H9 (cell line): ENCODE data around the gene NEGR1. TPM values are rescaled to one million over a fixed set of nuclear protein-coding genes. Genes with fewer than 3 reads are reported as not detected.

Source experiments
- DNase-seq: peaks from one replicate; pipeline ENCODE4 v3.0.0-alpha.2; 2017
- H2AFZ ChIP-seq: one replicate; pipeline ENCODE4 v1.6.1; 2013; ENCODE audit warnings: mild to moderate bottlenecking, low read length, control low read depth, moderate library complexity
- H2AK5ac ChIP-seq: 2 replicates; pipeline ENCODE4 v1.6.1; 2013; ENCODE audit warnings: low read length, control low read depth, mixed read lengths; ENCODE audit not compliant: insufficient read length
- H2BK120ac ChIP-seq: one replicate; pipeline ENCODE4 v1.6.1; 2013; ENCODE audit warnings: low read depth, mild to moderate bottlenecking, low read length, control low read depth, inconsistent platforms; ENCODE audit not compliant: poor library complexity, severe bottlenecking
- H2BK12ac ChIP-seq: 2 replicates; pipeline ENCODE4 v1.6.1; 2013; ENCODE audit warnings: low read length, control low read depth, mixed read lengths, low read depth; ENCODE audit not compliant: insufficient read length
- H2BK15ac ChIP-seq: 2 replicates; pipeline ENCODE4 v1.6.1; 2013; ENCODE audit warnings: low read depth, low read length, control low read depth
- H2BK20ac ChIP-seq: one replicate; pipeline ENCODE4 v1.6.1; 2013; ENCODE audit warnings: low read depth, mild to moderate bottlenecking, low read length, control low read depth, inconsistent platforms; ENCODE audit not compliant: poor library complexity, severe bottlenecking
- H2BK5ac ChIP-seq: 2 replicates; pipeline ENCODE4 v1.6.1; 2013; ENCODE audit warnings: low read length, control low read depth, mixed read lengths; ENCODE audit not compliant: insufficient read length
- H3K14ac ChIP-seq: 2 replicates; pipeline ENCODE4 v1.6.1; 2013; ENCODE audit warnings: low read length, control low read depth; ENCODE audit not compliant: insufficient read depth
- H3K18ac ChIP-seq: 2 replicates; pipeline ENCODE4 v1.6.1; 2013; ENCODE audit warnings: low read depth, mild to moderate bottlenecking, mixed read lengths, low read length, control low read depth; ENCODE audit not compliant: insufficient read length
- H3K23ac ChIP-seq: 2 replicates; pipeline ENCODE4 v1.6.1; 2013; ENCODE audit warnings: low read length, control low read depth, mixed read lengths, low read depth; ENCODE audit not compliant: insufficient read length
- H3K23me2 ChIP-seq: 2 replicates; pipeline ENCODE4 v1.6.1; 2013; ENCODE audit warnings: low read depth, mild to moderate bottlenecking, mixed read lengths, low read length, control low read depth; ENCODE audit not compliant: insufficient read length, poor library complexity, severe bottlenecking
- H3K27ac ChIP-seq: 2 replicates; pipeline ENCODE4 v1.5.1; 2013; ENCODE audit warnings: low read length, control low read depth, mixed read lengths, low read depth; ENCODE audit not compliant: insufficient read length
- H3K27me3 ChIP-seq: 2 replicates; pipeline ENCODE4 v1.6.1; 2013; ENCODE audit warnings: low read length, control low read depth, inconsistent platforms; ENCODE audit not compliant: insufficient read depth
- H3K4ac ChIP-seq: 2 replicates; pipeline ENCODE4 v1.6.1; 2013; ENCODE audit warnings: low read depth, mild to moderate bottlenecking, control low read depth, inconsistent platforms, low read length, moderate library complexity
- H3K4me1 ChIP-seq: 2 replicates; pipeline ENCODE4 v1.6.1; 2013; ENCODE audit warnings: low read length, control low read depth, inconsistent platforms; ENCODE audit not compliant: insufficient read depth
- H3K4me2 ChIP-seq: 2 replicates; pipeline ENCODE4 v1.6.1; 2013; ENCODE audit warnings: low read length, control low read depth, mixed read lengths; ENCODE audit not compliant: insufficient read length, insufficient read depth
- H3K56ac ChIP-seq: 2 replicates; pipeline ENCODE4 v1.6.1; 2013; ENCODE audit warnings: low read depth, mild to moderate bottlenecking, mixed read lengths, low read length, control low read depth; ENCODE audit not compliant: insufficient read length
- H3K79me1 ChIP-seq: 2 replicates; pipeline ENCODE4 v1.6.1; 2013; ENCODE audit warnings: low read depth, mild to moderate bottlenecking, moderate library complexity, low read length, control low read depth, inconsistent platforms; ENCODE audit not compliant: insufficient read depth, poor library complexity, severe bottlenecking
- H3K79me2 ChIP-seq: 2 replicates; pipeline ENCODE4 v1.6.1; 2013; ENCODE audit warnings: low read length, control low read depth, inconsistent platforms; ENCODE audit not compliant: insufficient read depth
- H3K9ac ChIP-seq: 2 replicates; pipeline ENCODE4 v1.6.1; 2013; ENCODE audit warnings: low read length, control low read depth, mixed read lengths; ENCODE audit not compliant: insufficient read length; ENCODE audit errors: extremely low read depth
- H3K9me3 ChIP-seq: one replicate; pipeline ENCODE4 v1.6.1; 2013; ENCODE audit warnings: low read depth, low read length, inconsistent platforms; ENCODE audit not compliant: control insufficient read depth
- H3T11ph ChIP-seq: one replicate; pipeline ENCODE4 v1.6.1; 2013; ENCODE audit warnings: mild to moderate bottlenecking, low read length, control low read depth, inconsistent platforms
- H4K20me1 ChIP-seq: one replicate; pipeline ENCODE4 v1.6.1; 2013; ENCODE audit not compliant: control insufficient read depth, insufficient read length, insufficient read depth
- H4K5ac ChIP-seq: 2 replicates; pipeline ENCODE4 v1.6.1; 2013; ENCODE audit warnings: low read depth, mild to moderate bottlenecking, mixed read lengths, low read length, control low read depth; ENCODE audit not compliant: insufficient read length
- H4K8ac ChIP-seq: replicated peaks from 2 replicates; pipeline ENCODE4 v1.6.1; 2013; ENCODE audit warnings: low read length, control low read depth, mixed read lengths, low read depth; ENCODE audit not compliant: insufficient read length
- H4K91ac ChIP-seq: 2 replicates; pipeline ENCODE4 v1.6.1; 2013; ENCODE audit warnings: low read depth, mild to moderate bottlenecking, moderate library complexity, mixed read lengths, low read length, control low read depth; ENCODE audit not compliant: insufficient read length
- H3K27ac Mint-ChIP-seq, 3 experiments: 2 replicates in 2 of 3; 3 replicates in 1 of 3; pipeline ENCODE4 v1.8.0; 2020 to 2021; ENCODE audit warnings: mixed read lengths in 3 of 3, mild to moderate bottlenecking in 1 of 3, moderate library complexity in 1 of 3
- H3K27me3 Mint-ChIP-seq: 2 replicates; pipeline ENCODE4 v1.8.0; 2021; ENCODE audit warnings: low read depth, mild to moderate bottlenecking, moderate library complexity, mixed read lengths
- H3K36me3 Mint-ChIP-seq, 3 experiments: 2 replicates in 2 of 3; 3 replicates in 1 of 3; pipeline ENCODE4 v1.8.0; 2020 to 2021; ENCODE audit warnings: low read depth in 3 of 3, mixed read lengths in 3 of 3; ENCODE audit not compliant: insufficient read depth in 1 of 3
- H3K4me1 Mint-ChIP-seq, 2 experiments: 2 replicates each; pipeline ENCODE4 v1.8.0; 2020; ENCODE audit warnings: mixed read lengths in 2 of 2
- H3K4me3 Mint-ChIP-seq, 2 experiments: 2 replicates in 1 of 2; 3 replicates in 1 of 2; pipeline ENCODE4 v1.8.0; 2020 to 2021; ENCODE audit warnings: mild to moderate bottlenecking in 2 of 2, mixed read lengths in 2 of 2, moderate library complexity in 1 of 2
- H3K9me3 Mint-ChIP-seq, 2 experiments: 2 replicates in 1 of 2; 3 replicates in 1 of 2; pipeline ENCODE4 v1.8.0; 2020; ENCODE audit warnings: mild to moderate bottlenecking in 2 of 2, mixed read lengths in 2 of 2, moderate library complexity in 1 of 2
- CTCF ChIP-seq: fragments of 200-600 bp; sonication (generic); conservative IDR thresholded peaks from 3 replicates; pipeline ENCODE4 v1.8.0; 2021; ENCODE audit warnings: antibody characterized with exemption, mild to moderate bottlenecking
- WGBS: extraction: QIAGEN DNeasy Blood & Tissue Kit; methylation state at CpG from one replicate; pipeline ENCODE4 v1.1.7; 2013; ENCODE audit warnings: missing lambda C conversion rate, low lambda C conversion rate, mixed read lengths; ENCODE audit not compliant: insufficient read length; ENCODE audit errors: extremely low coverage; 5-methylcytosine and 5-hydroxymethylcytosine counted together
- total RNA-seq: library from RNA; stranded (reverse); gene quantifications from 2 replicates; pipeline ENCODE4 v1.2.1, GENCODE V29; 2021

NEGR1 gene
- total RNA-seq, 1 experiment from 2014 or later = 0.13 TPM

GRCh38 chr1:71621785-71622184, 660.6 kb downstream of the NEGR1 start:
- Mint-ChIP-seq H3K4me1 (0 out of 4 replicates have a peak, but pooled peaks cover 0 to 5% of the 10 kb centered on the region in 2 experiments), H3K27me3 (no peaks in the 10 kb centered on the region), H3K27ac (no peak overlapping the region), H3K36me3 (0 out of 7 replicates have a peak, but pooled peaks cover 0 to 3% (median 0%) of the 10 kb centered on the region in 3 experiments), H3K9me3 (peaks cover 0 to 4% of the 10 kb centered on the region in 2 experiments; a peak in 1 of 5 replicates), H3K4me3 (no peak overlapping the region)
- no peaks in the 10 kb centered on the region for H4K20me1 ChIP-seq
- H2BK20ac ChIP-seq = no peak overlapping the region
- H2BK120ac ChIP-seq = no peak overlapping the region
- no peak for DNase-seq
- no peak overlapping the region for H4K8ac ChIP-seq
- no peak overlapping the region for H3K27ac ChIP-seq
- H3K23me2 ChIP-seq = no peaks in the 10 kb centered on the region
- no peak overlapping the region for H2AK5ac ChIP-seq
- no peak overlapping the region for H3K14ac ChIP-seq
- H2BK15ac ChIP-seq = no peak overlapping the region
- no peak overlapping the region for H3K18ac ChIP-seq
- H3K27me3 ChIP-seq = no peaks in the 10 kb centered on the region
- no peaks in the 10 kb centered on the region for H3K9me3 ChIP-seq
- H4K5ac ChIP-seq = no peak overlapping the region
- no peak overlapping the region for H2BK5ac ChIP-seq
- no peak overlapping the region for H3K9ac ChIP-seq
- no peak overlapping the region for H2AFZ ChIP-seq
- H3T11ph ChIP-seq = no peak overlapping the region
- no peaks in the 10 kb centered on the region for H3K4me1 ChIP-seq
- H3K56ac ChIP-seq = no peak overlapping the region
- H3K23ac ChIP-seq = no peak overlapping the region
- no CpG with 5 or more reads among the region's 1 CpG for WGBS
- H3K4me2 ChIP-seq = no peak overlapping the region
- H2BK12ac ChIP-seq = no peak overlapping the region
- H3K79me1 ChIP-seq = no peaks in the 10 kb centered on the region
- TF ChIP-seq CTCF = no peak
- no peak overlapping the region for H4K91ac ChIP-seq
- H3K79me2 ChIP-seq = no peaks in the 10 kb centered on the region
- H3K4ac ChIP-seq = no peak overlapping the region
